Skeletal muscle satellite cell (primary cell): ENCODE measurements around the gene PCDHA12. TPM values are rescaled to one million over a fixed set of nuclear protein-coding genes. Genes with fewer than 3 reads are reported as not detected.
"Not testable (repeated sequence)": the region's sequence is repeated elsewhere in the genome, so short reads cannot be mapped to it uniquely, and the experiment has no call there.

Experiments used
- H3K27me3 ChIP-seq: 2 replicates; pipeline ENCODE4 v1.7.0; 2013; ENCODE audit warnings: low read length; ENCODE audit not compliant: control insufficient read depth, insufficient read depth
- H3K36me3 ChIP-seq: 2 replicates; pipeline ENCODE4 v1.7.0; 2013; ENCODE audit warnings: mild to moderate bottlenecking, control low read depth, low read length; ENCODE audit not compliant: insufficient read depth
- H3K4me1 ChIP-seq: 2 replicates; pipeline ENCODE4 v1.7.0; 2013; ENCODE audit warnings: low read length; ENCODE audit not compliant: control insufficient read depth, insufficient read depth
- H3K4me2 ChIP-seq: 2 replicates; pipeline ENCODE4 v1.7.0; 2013; ENCODE audit warnings: mild to moderate bottlenecking, low read length
- H3K4me3 ChIP-seq: 2 replicates; pipeline ENCODE4 v1.7.0; 2013; ENCODE audit warnings: low read length
- H3K9ac ChIP-seq: 2 replicates; pipeline ENCODE4 v1.7.0; 2013; ENCODE audit warnings: mild to moderate bottlenecking, low read depth, low read length, moderate library complexity
- H3K9me3 ChIP-seq: replicated peaks from 2 replicates; pipeline ENCODE4 v1.7.0; 2013; ENCODE audit warnings: mild to moderate bottlenecking, control low read depth, low read length
- total RNA-seq: library from RNA; depleted of rRNA; stranded (reverse); fragments of >200 nt; gene quantifications from 2 replicates; pipeline ENCODE4 v1.2.3, GENCODE V29; 2012; rRNA removed

The PCDHA12 gene
- total RNA-seq = under 0.01 TPM in 1 of 2 replicates, not detected in the other

DNA sequence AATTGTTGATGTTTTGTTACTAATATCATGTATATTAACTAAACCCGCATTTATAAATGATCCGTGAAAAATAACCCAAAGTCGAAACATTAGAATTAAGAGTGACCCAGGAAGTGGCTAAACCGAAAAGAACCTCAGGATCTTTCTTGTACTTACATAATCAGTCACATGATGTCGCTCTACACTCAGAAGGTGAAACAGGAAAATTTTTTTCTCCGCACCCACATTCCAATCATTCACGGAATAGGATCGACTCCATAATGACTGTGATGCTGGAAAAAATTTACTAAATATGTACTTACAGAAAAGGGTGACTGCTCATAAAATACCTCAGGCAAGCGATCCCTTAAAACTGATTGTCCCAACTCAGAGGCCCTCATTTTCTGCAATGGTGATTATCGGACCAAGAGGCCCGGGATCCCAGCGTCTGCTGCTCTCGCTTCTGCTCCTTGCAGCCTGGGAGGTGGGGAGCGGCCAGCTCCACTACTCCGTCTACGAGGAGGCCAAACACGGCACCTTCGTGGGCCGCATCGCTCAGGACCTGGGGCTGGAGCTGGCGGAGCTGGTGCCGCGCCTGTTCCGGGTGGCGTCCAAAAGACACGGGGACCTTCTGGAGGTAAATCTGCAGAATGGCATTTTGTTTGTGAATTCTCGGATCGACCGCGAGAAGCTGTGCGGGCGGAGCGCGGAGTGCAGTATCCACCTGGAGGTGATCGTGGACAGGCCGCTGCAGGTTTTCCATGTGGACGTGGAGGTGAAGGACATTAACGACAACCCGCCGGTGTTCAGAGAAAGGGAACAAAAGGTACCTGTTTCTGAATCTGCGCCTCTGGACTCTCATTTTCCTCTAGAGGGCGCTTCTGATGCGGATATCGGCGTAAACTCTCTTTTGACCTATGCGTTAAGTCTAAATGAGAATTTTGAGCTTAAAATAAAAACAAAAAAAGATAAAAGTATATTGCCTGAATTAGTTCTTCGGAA, at the start of gene PCDHA12:
Gene PCDHA12, plus strand, starts transcription at position 224 of the 981 bp plus-strand sequence. Its CDS starts 165 bp downstream, at position 389.
- Histone ChIP-seq H3K36me3 (no peaks in the 10 kb centered on the region), H3K4me2 (no peak within 1 kb of the TSS), H3K27me3 (no peaks in the 10 kb centered on the region), H3K9me3 (peaks cover 5% of the 10 kb centered on the region), H3K9ac (no peak within 1 kb of the TSS), H3K4me1 (no peaks in the 10 kb centered on the region), H3K4me3 (no peak within 1 kb of the TSS)

GRCh38 chr5:140827704-140828361, 47.3 kb upstream of the PCDHA12 start, which contains the start of gene PCDHA6:
TSS of gene PCDHA6 (plus strand) at chr5:140827960. CDS start at chr5:140828092, 132 bp downstream.
- Histone ChIP-seq H3K4me1 (no peaks in the 10 kb centered on the region), H3K4me2 (no peak within 1 kb of the TSS), H3K9me3 (no peaks in the 10 kb centered on the region), H3K9ac (no peak within 1 kb of the TSS), H3K27me3 (no peaks in the 10 kb centered on the region), H3K36me3 (no peaks in the 10 kb centered on the region), H3K4me3 (peak within 1 kb of the TSS; percentile 24)

- no peaks in the 10 kb centered on the region for H3K9me3 ChIP-seq
- H3K4me2 ChIP-seq = no peak overlapping the region
- H3K4me1 ChIP-seq = no peaks in the 10 kb centered on the region
- no peak overlapping the region for H3K9ac ChIP-seq
- H3K27me3 ChIP-seq = no peaks in the 10 kb centered on the region
- no peaks in the 10 kb centered on the region for H3K36me3 ChIP-seq
- no peak overlapping the region for H3K4me3 ChIP-seq
Observed at GRCh38 chr5:140828362-140828737, 46.8 kb upstream of the PCDHA12 start.

- H3K4me3 ChIP-seq, H3K9me3 ChIP-seq, H3K36me3 ChIP-seq, H3K4me1 ChIP-seq, H3K4me2 ChIP-seq, H3K9ac ChIP-seq, H3K27me3 ChIP-seq: not testable (repeated sequence)
Observed at GRCh38 chr5:140829511-140830501, 45.3 kb upstream of the PCDHA12 start.

DNA sequence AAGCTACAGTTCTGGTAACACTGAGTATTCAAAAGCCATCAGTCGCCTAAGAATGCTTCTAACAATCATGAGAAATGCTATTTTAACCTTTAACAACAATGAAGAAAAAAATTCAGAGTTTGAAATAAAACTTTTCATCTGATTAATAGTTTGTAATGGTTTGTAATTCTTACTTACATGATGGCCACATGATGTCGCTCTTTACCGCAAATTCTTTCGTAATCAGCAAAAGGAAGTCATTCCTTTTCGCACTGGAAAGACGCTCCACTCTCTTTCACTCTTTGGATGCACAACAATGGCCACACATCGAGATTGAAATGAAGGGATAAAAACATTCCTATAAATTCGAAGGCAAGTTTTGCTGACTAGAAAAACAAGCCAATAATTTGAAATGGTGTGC, 41.1 kb upstream of the PCDHA12 start, which contains the start of gene PCDHA7:
Gene PCDHA7, plus strand, starts transcription at position 277 of the 400 bp plus-strand sequence. Its CDS starts 115 bp downstream, at position 392.
- no peaks in the 10 kb centered on the region for H3K4me1 ChIP-seq
- no peaks in the 10 kb centered on the region for H3K36me3 ChIP-seq
- no peak within 1 kb of the TSS for H3K4me2 ChIP-seq
- H3K4me3 ChIP-seq = peak within 1 kb of the TSS; percentile 28
- no peak within 1 kb of the TSS for H3K9ac ChIP-seq
- no peaks in the 10 kb centered on the region for H3K9me3 ChIP-seq
- no peaks in the 10 kb centered on the region for H3K27me3 ChIP-seq

DNA sequence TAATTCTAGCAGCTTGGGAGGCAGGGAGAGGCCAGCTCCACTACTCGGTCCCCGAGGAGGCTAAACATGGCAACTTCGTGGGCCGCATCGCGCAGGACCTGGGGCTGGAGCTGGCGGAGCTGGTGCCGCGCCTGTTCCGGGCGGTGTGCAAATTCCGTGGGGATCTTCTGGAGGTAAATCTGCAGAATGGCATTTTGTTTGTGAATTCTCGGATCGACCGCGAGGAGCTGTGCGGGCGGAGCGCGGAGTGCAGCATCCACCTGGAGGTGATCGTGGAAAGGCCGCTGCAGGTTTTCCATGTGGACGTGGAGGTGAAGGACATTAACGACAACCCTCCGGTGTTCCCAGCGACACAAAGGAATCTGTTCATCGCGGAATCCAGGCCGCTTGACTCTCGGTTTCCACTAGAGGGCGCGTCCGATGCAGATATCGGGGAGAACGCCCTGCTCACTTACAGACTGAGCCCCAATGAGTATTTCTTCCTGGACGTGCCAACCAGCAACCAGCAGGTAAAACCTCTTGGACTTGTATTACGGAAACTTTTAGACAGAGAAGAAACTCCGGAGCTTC, 40.6 kb upstream of the PCDHA12 start:
- H3K9me3 ChIP-seq, H3K27me3 ChIP-seq, H3K9ac ChIP-seq, H3K4me1 ChIP-seq, H3K4me2 ChIP-seq, H3K36me3 ChIP-seq: not testable (repeated sequence)
- H3K4me3 ChIP-seq = peak overlapping the region; percentile 28

GRCh38 chr5:140835622-140836510, 39.2 kb upstream of the PCDHA12 start:
- Histone ChIP-seq H3K36me3 (no peaks in the 10 kb centered on the region), H3K4me3 (no peak overlapping the region), H3K4me2 (no peak overlapping the region), H3K9me3 (no peaks in the 10 kb centered on the region), H3K4me1 (no peaks in the 10 kb centered on the region), H3K9ac (no peak overlapping the region), H3K27me3 (no peaks in the 10 kb centered on the region)

DNA sequence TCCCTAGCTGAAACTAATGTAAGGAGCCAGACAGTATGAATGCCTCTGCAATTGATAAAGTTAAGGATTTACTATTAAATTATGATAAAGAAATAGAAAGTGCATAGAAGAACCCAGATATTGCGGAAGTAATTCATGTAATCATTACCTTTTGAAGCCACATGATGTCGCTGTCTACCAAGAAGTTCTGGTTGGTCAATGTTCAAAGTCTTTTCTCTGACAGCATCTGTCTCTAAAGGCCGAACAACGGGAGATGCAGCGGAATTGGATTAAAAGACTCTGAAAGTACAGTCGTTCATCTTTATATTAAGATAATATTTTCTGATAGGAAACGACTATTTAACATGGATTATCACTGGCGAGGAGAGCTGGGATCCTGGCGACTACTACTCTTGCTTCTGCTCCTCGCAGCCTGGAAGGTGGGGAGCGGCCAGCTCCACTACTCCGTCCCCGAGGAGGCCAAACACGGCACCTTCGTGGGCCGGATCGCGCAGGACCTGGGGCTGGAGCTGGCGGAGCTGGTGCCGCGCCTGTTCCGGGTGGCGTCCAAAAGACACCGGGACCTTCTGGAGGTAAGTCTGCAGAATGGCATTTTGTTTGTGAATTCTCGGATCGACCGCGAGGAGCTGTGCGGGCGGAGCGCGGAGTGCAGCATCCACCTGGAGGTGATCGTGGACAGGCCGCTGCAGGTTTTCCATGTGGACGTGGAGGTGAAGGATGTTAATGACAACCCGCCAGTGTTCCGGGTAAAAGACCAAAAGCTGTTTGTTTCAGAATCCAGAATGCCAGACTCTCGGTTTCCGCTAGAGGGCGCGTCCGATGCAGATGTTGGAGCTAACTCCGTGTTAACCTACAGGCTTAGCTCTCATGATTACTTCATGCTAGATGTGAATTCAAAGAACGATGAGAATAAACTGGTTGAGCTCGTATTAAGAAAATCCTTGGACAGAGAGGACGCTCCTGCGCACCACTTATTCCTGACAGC, 33.8 kb upstream of the PCDHA12 start, which contains the start of gene PCDHA8:
Gene PCDHA8, plus strand, starts transcription at position 210 of the 985 bp plus-strand sequence. Its CDS starts 135 bp downstream, at position 345.
- no peaks in the 10 kb centered on the region for H3K9me3 ChIP-seq
- no peak within 1 kb of the TSS for H3K4me3 ChIP-seq

More for the DNA sequence above, 33.8 kb upstream of the PCDHA12 start, which contains the start of gene PCDHA8:
- Histone ChIP-seq H3K9ac (no peak within 1 kb of the TSS), H3K27me3 (no peaks in the 10 kb centered on the region), H3K4me1 (no peaks in the 10 kb centered on the region), H3K36me3 (no peaks in the 10 kb centered on the region), H3K4me2 (no peak within 1 kb of the TSS)
